ENCODE measurements around the gene DNASE1. TPM values are rescaled to one million over a fixed set of nuclear protein-coding genes. Genes with fewer than 3 reads are reported as not detected.
A peak's percentile ranks its signal among the peaks of the same experiment; 100 is the strongest.

DNASE1 gene
- polyA plus RNA-seq, 1 of the 3 experiments (the other 2 are of a cell fraction): 19.8 TPM

DNA sequence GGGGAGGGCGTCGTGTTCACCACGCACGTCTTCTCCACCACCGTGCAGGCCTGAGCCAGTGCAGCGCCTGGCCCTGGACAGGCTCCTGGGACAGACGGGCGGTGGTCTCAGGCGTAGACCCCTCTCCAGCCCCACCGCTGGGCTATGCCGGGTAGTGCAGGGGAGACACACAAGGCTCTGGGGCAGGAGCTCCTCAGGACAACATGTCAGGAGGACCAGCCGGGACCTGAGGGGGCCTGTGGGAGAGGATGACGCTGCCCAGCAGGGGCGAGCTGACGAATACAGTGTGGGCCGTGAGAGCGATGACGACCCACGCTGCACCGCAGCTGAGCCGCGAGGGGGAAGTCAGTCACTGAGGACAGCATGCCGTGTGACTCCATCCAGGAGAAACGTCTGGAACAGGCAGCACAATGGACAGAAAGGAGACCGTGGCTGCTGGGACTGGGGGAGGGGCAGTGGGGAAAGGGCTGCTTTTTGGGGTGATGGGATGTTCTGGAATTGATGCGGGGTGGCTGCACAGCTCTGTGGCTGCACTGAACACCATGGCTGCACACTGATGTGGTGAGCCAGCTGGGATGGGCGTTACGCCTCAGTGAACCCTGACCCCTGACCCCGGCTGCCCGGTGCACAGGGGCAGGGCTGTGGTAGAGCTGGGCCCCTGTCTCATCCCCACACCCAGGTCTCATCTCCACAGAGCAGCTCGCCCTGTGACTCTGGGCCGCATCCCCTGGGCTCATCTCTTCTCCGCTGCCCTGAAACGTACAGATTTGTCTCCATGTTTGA is 20.2 kb downstream of the DNASE1 start:
- Histone ChIP-seq H4K20me1 (ENCODE audit: insufficient read depth) (no peaks in the 10 kb centered on the region), H3K9me2 (no peaks in the 10 kb centered on the region), H3K79me2 (ENCODE audit: insufficient read depth) (no peaks in the 10 kb centered on the region), H3F3A (replicated peaks; ENCODE audit: insufficient read depth) (no peaks in the 10 kb centered on the region), H3K27ac (ENCODE audit: low read depth in 2 of 2, low read length in 1 of 2) (no peak overlapping the region), H3K4me3 (ENCODE audit: low read depth in 2 of 2, low read length in 1 of 2) (no peak overlapping the region), H2AFZ (ENCODE audit: low read depth) (no peak overlapping the region), H3K9me3 (no peaks in the 10 kb centered on the region), H3K4me2 (no peak overlapping the region), H3K27me3 (ENCODE audit: insufficient read depth) (no peaks in the 10 kb centered on the region), H3K4me1 (ENCODE audit: control insufficient read depth in 1 of 2, insufficient read depth in 2 of 2, low read depth in 1 of 2, low read length in 1 of 2) (no peaks in the 10 kb centered on the region), H3K36me3 (replicated peaks in 1 of 2; ENCODE audit: control insufficient read depth in 1 of 2, insufficient read depth in 2 of 2, low read length in 1 of 2) (peaks cover 12 to 42% of the 10 kb centered on the region in 2 experiments), H3K9ac (no peak overlapping the region)
- WGBS (ENCODE audit: low lambda C conversion rate): 94% methylated on average over 28 of the region's 34 CpGs
- POLR2A ChIA-PET: no interaction called here
- CTCF ChIA-PET: interaction anchor here (0.5 to 1.3 kb wide), 4 partner anchors 12 to 201 kb away, joined by 3 read pairs; no protein-coding TSS in a partner anchor
- DNase-seq: no peak
- TF ChIP-seq, protein P1, sequence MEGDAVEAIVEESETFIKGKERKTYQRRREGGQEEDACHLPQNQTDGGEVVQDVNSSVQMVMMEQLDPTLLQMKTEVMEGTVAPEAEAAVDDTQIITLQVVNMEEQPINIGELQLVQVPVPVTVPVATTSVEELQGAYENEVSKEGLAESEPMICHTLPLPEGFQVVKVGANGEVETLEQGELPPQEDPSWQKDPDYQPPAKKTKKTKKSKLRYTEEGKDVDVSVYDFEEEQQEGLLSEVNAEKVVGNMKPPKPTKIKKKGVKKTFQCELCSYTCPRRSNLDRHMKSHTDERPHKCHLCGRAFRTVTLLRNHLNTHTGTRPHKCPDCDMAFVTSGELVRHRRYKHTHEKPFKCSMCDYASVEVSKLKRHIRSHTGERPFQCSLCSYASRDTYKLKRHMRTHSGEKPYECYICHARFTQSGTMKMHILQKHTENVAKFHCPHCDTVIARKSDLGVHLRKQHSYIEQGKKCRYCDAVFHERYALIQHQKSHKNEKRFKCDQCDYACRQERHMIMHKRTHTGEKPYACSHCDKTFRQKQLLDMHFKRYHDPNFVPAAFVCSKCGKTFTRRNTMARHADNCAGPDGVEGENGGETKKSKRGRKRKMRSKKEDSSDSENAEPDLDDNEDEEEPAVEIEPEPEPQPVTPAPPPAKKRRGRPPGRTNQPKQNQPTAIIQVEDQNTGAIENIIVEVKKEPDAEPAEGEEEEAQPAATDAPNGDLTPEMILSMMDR (IDR thresholded peaks at IDR 0.05): no peak
- TF ChIP-seq YY1 (IDR thresholded peaks at IDR 0.05; ENCODE audit: low read depth): no peak

DNA sequence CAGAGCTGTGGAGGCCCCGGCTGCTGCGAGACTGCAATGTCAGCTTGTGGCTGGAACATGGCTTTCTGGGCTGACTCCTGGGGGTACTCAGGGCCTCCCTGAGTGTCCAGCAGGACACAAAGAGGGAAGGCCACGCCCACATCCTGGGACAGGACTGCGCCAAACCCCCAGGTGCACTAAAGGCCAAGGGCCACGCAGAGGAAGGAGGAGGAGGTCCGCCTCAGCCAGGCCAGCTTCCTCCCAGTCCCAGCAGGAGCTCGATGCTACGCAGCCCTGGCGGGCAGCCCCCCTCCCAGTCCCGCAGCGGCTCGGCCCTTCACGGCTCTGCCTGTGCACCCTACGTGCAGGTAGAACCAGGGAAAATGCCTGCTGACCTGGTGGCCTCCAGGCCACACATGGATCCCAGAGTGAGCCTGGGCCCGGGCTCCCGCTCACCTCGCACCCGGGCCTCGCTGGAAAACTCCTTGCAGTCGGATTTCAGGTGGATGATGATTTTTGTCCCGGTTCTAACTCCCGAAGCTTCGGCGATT is 21.2 kb downstream of the DNASE1 start:
- 91% methylated on average over 14 of the region's 24 CpGs for WGBS (ENCODE audit: low lambda C conversion rate)
- H3K9me3 ChIP-seq: no peaks in the 10 kb centered on the region
- CTCF ChIA-PET: interaction anchor here (1.2 to 1.8 kb wide), 2 partner anchors 13 to 14 kb away, joined by 3 to 10 read pairs; no protein-coding TSS in a partner anchor
- no peaks in the 10 kb centered on the region for H3K9me2 ChIP-seq
- no peak overlapping the region for H3K27ac ChIP-seq (ENCODE audit: low read depth in 2 of 2, low read length in 1 of 2)
- H3K9ac ChIP-seq: no peak overlapping the region
- no peak overlapping the region for H3K4me3 ChIP-seq (ENCODE audit: low read depth in 2 of 2, low read length in 1 of 2)
- POLR2A ChIA-PET: no interaction called here
- no peaks in the 10 kb centered on the region for H3K79me2 ChIP-seq (ENCODE audit: insufficient read depth)
- H3K36me3 ChIP-seq (replicated peaks in 1 of 2; ENCODE audit: control insufficient read depth in 1 of 2, insufficient read depth in 2 of 2, low read length in 1 of 2): peaks cover 12 to 45% of the 10 kb centered on the region in 2 experiments
- H3K4me1 ChIP-seq (ENCODE audit: control insufficient read depth in 1 of 2, insufficient read depth in 2 of 2, low read depth in 1 of 2, low read length in 1 of 2): no peaks in the 10 kb centered on the region
- no peaks in the 10 kb centered on the region for H3K27me3 ChIP-seq (ENCODE audit: insufficient read depth)
- H4K20me1 ChIP-seq (ENCODE audit: insufficient read depth): no peaks in the 10 kb centered on the region
- no peak overlapping the region for H2AFZ ChIP-seq (ENCODE audit: low read depth)
- H3K4me2 ChIP-seq: no peak overlapping the region
- H3F3A ChIP-seq (replicated peaks; ENCODE audit: insufficient read depth): no peaks in the 10 kb centered on the region
- TF ChIP-seq FOXJ3 (CRISPR knock-in tag; IDR thresholded peaks at IDR 0.05): no peak
- peak; percentile 16 for DNase-seq

DNA sequence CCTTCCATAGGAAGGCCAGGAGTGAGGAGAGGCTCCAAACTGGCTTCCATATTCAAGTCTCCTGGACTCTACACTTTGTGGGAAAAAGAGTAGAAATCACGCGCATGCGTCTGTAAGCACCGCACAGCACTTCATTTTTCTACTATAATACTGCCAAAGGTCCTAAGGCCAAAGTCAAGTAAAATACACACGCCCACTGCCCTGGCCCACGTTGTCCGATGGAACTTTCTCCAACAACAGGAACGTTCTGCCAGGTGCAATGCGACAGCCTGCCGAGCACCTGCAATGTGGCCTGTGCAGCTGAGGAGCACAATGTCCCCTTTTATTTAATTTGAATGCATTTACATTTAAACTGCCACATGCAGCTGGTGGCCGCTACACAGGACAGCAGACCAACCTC is 23.5 kb downstream of the DNASE1 start:
- Histone ChIP-seq H3K27ac (ENCODE audit: low read depth in 2 of 2, low read length in 1 of 2) (no peak overlapping the region), H3K9ac (no peak overlapping the region), H3K4me3 (ENCODE audit: low read depth in 2 of 2, low read length in 1 of 2) (no peak overlapping the region), H3K79me2 (ENCODE audit: insufficient read depth) (no peaks in the 10 kb centered on the region), H3K9me2 (no peaks in the 10 kb centered on the region), H3K36me3 (replicated peaks in 1 of 2; ENCODE audit: control insufficient read depth in 1 of 2, insufficient read depth in 2 of 2, low read length in 1 of 2) (peaks cover 33 to 45% of the 10 kb centered on the region in 2 experiments), H3K27me3 (ENCODE audit: insufficient read depth) (no peaks in the 10 kb centered on the region), H3F3A (replicated peaks; ENCODE audit: insufficient read depth) (no peaks in the 10 kb centered on the region), H3K9me3 (no peaks in the 10 kb centered on the region), H4K20me1 (ENCODE audit: insufficient read depth) (no peaks in the 10 kb centered on the region), H3K4me1 (ENCODE audit: control insufficient read depth in 1 of 2, insufficient read depth in 2 of 2, low read depth in 1 of 2, low read length in 1 of 2) (no peaks in the 10 kb centered on the region), H3K4me2 (no peak overlapping the region), H2AFZ (ENCODE audit: low read depth) (no peak overlapping the region)
- DNase-seq: no peak
- ChIA-PET POLR2A (no interaction called here), CTCF (interaction anchor here (1.6 kb wide), 1 partner anchor 13 kb away, joined by 10 read pairs; no protein-coding TSS in a partner anchor)
- WGBS (ENCODE audit: low lambda C conversion rate): 94% methylated on average over 11 of the region's 11 CpGs
- TF ChIP-seq, protein P2, sequence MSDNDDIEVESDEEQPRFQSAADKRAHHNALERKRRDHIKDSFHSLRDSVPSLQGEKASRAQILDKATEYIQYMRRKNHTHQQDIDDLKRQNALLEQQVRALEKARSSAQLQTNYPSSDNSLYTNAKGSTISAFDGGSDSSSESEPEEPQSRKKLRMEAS (IDR thresholded peaks at IDR 0.05; ENCODE audit: low read depth): no peak
- TF ChIP-seq, protein P3, sequence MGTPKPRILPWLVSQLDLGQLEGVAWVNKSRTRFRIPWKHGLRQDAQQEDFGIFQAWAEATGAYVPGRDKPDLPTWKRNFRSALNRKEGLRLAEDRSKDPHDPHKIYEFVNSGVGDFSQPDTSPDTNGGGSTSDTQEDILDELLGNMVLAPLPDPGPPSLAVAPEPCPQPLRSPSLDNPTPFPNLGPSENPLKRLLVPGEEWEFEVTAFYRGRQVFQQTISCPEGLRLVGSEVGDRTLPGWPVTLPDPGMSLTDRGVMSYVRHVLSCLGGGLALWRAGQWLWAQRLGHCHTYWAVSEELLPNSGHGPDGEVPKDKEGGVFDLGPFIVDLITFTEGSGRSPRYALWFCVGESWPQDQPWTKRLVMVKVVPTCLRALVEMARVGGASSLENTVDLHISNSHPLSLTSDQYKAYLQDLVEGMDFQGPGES (IDR thresholded peaks at IDR 0.05; ENCODE audit: low read depth, low read length): no peak
- TF ChIP-seq, protein P4, sequence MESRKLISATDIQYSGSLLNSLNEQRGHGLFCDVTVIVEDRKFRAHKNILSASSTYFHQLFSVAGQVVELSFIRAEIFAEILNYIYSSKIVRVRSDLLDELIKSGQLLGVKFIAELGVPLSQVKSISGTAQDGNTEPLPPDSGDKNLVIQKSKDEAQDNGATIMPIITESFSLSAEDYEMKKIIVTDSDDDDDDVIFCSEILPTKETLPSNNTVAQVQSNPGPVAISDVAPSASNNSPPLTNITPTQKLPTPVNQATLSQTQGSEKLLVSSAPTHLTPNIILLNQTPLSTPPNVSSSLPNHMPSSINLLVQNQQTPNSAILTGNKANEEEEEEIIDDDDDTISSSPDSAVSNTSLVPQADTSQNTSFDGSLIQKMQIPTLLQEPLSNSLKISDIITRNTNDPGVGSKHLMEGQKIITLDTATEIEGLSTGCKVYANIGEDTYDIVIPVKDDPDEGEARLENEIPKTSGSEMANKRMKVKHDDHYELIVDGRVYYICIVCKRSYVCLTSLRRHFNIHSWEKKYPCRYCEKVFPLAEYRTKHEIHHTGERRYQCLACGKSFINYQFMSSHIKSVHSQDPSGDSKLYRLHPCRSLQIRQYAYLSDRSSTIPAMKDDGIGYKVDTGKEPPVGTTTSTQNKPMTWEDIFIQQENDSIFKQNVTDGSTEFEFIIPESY (IDR thresholded peaks at IDR 0.05; ENCODE audit: borderline replicate concordance, low read depth): no peak
- TF ChIP-seq YY1 (IDR thresholded peaks at IDR 0.05; ENCODE audit: low read depth) (no peak), GABPA (IDR thresholded peaks at IDR 0.05; ENCODE audit: low read depth) (no peak), POLR2AphosphoS5 (IDR thresholded peaks at IDR 0.05; ENCODE audit: low read depth, low read length) (no peak), NFIC (IDR thresholded peaks at IDR 0.05; ENCODE audit: borderline replicate concordance) (no peak), TAF1 (IDR thresholded peaks at IDR 0.05; ENCODE audit: borderline replicate concordance, low read depth, low read length) (no peak), EP300 (IDR thresholded peaks at IDR 0.05; ENCODE audit: borderline replicate concordance in 1 of 2, low read depth in 1 of 2, low read length in 1 of 2) (no peak), MXI1 (IDR thresholded peaks at IDR 0.05; ENCODE audit: low read depth, low read length) (no peak)
- TF ChIP-seq, protein P5, sequence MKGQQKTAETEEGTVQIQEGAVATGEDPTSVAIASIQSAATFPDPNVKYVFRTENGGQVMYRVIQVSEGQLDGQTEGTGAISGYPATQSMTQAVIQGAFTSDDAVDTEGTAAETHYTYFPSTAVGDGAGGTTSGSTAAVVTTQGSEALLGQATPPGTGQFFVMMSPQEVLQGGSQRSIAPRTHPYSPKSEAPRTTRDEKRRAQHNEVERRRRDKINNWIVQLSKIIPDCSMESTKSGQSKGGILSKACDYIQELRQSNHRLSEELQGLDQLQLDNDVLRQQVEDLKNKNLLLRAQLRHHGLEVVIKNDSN (IDR thresholded peaks at IDR 0.05; ENCODE audit: borderline replicate concordance, low read depth): no peak

Measured in SK-N-SH (cell line).